Mammary epithelial cell (primary cell): Measurements from ENCODE around the gene PTPRG.

Experiments used
- EZH2 ChIP-seq: IDR thresholded peaks from 2 replicates; pipeline ENCODE4 v1.6.1; 2012; ENCODE audit warnings: low read length, inconsistent platforms, borderline replicate concordance
- TF ChIP-seq, protein P1 (sequence below), 2 donors: IDR thresholded peaks in 1 of 2; conservative IDR thresholded peaks in 1 of 2; 2 replicates each; pipeline ENCODE4 v1.5.1; 2011 to 2012; ENCODE audit warnings: inconsistent platforms in 2 of 2, low read length in 2 of 2, mild to moderate bottlenecking in 2 of 2, control low read depth in 1 of 2, low read depth in 1 of 2; ENCODE audit not compliant: insufficient read depth in 1 of 2; ENCODE audit errors: extremely low read depth in 1 of 2

DNA sequence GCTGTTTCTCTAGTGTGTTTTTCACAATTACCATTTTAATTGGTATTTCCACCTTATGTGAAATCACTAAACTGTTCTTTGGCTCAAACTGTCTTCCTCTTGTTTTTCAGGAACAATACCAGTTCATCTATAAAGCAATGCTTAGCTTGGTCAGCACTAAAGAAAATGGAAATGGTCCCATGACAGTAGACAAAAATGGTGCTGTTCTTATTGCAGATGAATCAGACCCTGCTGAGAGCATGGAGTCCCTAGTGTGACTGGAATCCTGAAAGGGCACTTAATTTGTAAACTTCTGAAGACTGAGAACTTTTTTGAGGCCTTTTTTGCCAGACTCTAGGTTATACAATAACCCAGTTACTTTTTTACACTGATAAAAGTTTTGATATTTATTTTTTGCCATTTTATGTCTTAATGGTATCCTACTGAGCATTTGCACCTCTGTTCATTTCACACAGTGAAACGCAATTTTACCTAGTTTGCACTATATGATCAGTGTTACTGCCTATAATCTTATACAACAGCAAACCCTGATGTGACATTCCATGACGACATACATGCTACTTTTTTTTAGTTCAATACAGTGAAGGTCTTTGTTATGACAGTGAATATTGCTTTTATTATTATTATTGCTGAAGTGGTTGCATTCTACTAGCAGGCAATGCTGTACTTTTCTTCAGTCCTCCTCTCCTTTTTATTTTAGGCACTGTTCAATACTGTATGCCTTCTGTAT, 731.8 kb downstream of the PTPRG start:
- TF ChIP-seq, protein P1, sequence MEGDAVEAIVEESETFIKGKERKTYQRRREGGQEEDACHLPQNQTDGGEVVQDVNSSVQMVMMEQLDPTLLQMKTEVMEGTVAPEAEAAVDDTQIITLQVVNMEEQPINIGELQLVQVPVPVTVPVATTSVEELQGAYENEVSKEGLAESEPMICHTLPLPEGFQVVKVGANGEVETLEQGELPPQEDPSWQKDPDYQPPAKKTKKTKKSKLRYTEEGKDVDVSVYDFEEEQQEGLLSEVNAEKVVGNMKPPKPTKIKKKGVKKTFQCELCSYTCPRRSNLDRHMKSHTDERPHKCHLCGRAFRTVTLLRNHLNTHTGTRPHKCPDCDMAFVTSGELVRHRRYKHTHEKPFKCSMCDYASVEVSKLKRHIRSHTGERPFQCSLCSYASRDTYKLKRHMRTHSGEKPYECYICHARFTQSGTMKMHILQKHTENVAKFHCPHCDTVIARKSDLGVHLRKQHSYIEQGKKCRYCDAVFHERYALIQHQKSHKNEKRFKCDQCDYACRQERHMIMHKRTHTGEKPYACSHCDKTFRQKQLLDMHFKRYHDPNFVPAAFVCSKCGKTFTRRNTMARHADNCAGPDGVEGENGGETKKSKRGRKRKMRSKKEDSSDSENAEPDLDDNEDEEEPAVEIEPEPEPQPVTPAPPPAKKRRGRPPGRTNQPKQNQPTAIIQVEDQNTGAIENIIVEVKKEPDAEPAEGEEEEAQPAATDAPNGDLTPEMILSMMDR (conservative IDR thresholded peaks at IDR 0.05 in 1 of 2, IDR thresholded peaks at IDR 0.05 in 1 of 2; ENCODE audit: extremely low read depth in 1 of 2, insufficient read depth in 1 of 2, low read depth in 1 of 2, low read length in 2 of 2) = no peak
- TF ChIP-seq EZH2 = no peak
